Measurements from ENCODE around the gene RAI1.

RAI1 gene

DNA sequence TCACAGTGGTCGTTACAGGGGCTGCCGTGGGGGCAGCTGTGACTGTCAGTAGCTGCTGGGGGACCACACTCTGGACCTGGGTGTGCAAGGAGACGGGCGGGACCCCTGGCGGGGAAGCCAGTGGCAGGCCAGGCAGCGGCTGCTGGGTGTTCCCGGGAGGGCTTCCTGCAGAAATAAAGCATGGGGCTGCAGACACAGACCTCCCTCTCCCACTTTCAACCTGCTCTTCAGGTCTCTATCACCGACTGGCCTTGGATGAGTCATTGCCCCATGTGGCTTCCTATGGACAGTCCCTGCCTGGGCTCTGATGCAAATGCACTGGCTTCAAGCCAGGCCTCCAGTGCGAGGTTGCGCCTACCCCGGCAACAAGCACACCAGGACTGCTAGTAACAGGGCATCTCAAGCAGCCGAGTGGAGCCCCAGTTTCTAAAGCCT is 138.3 kb downstream of the RAI1 start:
- TF ChIP-seq, protein P1, sequence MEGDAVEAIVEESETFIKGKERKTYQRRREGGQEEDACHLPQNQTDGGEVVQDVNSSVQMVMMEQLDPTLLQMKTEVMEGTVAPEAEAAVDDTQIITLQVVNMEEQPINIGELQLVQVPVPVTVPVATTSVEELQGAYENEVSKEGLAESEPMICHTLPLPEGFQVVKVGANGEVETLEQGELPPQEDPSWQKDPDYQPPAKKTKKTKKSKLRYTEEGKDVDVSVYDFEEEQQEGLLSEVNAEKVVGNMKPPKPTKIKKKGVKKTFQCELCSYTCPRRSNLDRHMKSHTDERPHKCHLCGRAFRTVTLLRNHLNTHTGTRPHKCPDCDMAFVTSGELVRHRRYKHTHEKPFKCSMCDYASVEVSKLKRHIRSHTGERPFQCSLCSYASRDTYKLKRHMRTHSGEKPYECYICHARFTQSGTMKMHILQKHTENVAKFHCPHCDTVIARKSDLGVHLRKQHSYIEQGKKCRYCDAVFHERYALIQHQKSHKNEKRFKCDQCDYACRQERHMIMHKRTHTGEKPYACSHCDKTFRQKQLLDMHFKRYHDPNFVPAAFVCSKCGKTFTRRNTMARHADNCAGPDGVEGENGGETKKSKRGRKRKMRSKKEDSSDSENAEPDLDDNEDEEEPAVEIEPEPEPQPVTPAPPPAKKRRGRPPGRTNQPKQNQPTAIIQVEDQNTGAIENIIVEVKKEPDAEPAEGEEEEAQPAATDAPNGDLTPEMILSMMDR (IDR thresholded peaks at IDR 0.05; ENCODE audit: insufficient read depth, low read depth, low read length, missing control alignments): no peak
- DNase-seq (ENCODE audit: low read depth): peak; percentile 91
- H3K4me3 ChIP-seq (ENCODE audit: low read depth, low read length): no peak overlapping the region

DNA sequence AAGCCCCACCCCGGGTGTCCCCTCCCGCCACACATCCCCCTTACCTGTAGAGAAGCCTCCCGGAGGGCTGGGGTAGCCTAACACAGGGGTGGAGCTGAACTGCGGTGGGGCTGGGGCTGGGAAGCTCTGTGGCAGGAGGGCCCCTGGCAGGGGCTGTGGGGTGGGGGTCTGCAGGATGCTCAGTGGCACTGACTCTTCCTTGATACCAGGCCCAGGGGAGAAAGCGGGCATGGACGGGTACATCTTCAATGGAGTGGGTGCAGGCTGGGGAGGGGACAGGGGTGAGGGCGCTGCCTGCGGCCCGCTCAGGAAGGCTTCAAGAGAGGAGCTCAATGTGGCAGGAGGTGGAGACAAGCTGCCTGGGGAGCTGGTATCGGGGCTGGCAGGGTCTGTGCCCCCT is 138.8 kb downstream of the RAI1 start:
- TF ChIP-seq, protein P1 (IDR thresholded peaks at IDR 0.05; ENCODE audit: insufficient read depth, low read depth, low read length, missing control alignments): no peak
- H3K4me3 ChIP-seq (ENCODE audit: low read depth, low read length): no peak overlapping the region
- DNase-seq (ENCODE audit: low read depth): no peak

DNA sequence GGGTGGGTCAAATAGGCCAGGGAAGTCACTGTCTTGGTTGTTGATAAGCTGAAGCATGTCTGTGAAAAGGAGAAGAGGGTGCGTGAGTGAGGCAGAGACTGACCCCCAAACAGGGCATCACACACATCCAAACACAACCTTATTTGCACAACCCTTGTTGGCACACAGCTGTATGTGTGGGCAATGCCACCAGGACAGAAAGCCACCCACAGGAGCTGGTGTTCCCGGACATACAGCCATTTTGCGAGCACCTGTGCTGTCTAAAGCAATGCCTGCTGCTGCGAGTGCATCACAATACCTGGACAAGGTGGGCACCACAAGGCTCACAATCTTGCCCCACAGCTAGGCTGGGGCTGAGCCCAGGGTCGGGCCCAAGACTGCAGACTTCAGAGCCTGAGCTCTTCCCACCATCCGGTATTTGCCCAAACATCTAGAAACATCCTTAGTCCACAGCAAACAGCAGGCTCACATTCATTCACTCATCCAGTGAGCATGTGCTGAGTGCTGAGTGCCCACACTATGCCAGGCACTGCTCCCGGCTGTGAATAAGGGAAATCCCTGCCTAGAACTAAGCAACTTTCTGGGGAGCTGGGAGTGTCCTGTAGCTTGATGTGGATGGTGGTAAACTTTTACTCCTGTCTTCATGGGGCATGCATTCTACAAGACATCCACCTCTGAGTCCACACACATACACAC is 139.4 kb downstream of the RAI1 start:
- no peak overlapping the region for H3K4me3 ChIP-seq (ENCODE audit: low read depth, low read length)
- no peak for DNase-seq (ENCODE audit: low read depth)
- TF ChIP-seq, protein P1 (IDR thresholded peaks at IDR 0.05; ENCODE audit: insufficient read depth, low read depth, low read length, missing control alignments): no peak

DNA sequence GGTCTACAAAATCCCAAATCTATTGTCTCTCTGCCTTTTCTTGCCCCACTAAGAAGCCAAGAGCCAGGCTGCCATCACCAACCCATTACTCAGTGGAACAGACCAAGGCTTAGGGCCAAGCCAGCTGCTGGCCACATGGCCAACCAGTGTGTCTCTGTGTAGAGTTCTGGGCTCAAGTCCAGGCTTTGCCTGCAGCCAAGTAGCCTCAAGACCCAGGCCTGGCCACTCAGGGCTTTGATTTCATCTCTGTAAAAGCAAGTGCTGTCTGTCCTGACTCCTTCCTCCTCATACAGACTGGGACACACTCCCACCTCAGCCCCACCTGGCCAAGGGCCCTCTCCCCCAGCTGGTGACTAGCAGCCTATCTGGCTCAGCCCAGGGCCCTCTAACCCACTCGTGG is 140.9 kb downstream of the RAI1 start:
- no peak for DNase-seq (ENCODE audit: low read depth)
- H3K4me3 ChIP-seq (ENCODE audit: low read depth, low read length): no peak overlapping the region
- TF ChIP-seq, protein P1 (IDR thresholded peaks at IDR 0.05; ENCODE audit: insufficient read depth, low read depth, low read length, missing control alignments): no peak

DNA sequence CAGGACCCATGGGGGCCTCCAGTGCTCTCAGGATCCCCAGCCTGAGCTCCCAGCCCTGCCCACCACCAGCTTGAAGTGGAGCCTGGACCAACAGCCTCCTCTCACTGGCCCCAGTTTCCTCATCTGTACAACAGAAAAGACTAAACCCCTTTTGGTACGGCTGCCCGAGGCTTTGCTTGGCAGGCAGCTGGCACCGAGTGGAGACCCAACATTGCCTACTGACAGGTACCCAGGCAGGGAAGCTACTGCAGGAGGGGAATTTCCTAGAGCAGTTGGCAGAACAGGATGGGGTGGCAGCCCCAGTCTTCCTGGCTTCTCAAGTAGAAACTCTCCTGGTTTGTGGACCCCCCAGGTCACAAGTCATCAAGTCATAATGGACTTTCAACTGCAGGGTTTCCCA is 141.4 kb downstream of the RAI1 start:
- TF ChIP-seq, protein P1 (IDR thresholded peaks at IDR 0.05; ENCODE audit: insufficient read depth, low read depth, low read length, missing control alignments): no peak
- peak overlapping the region; percentile 40 for H3K4me3 ChIP-seq (ENCODE audit: low read depth, low read length)
- no peak for DNase-seq (ENCODE audit: low read depth)

DNA sequence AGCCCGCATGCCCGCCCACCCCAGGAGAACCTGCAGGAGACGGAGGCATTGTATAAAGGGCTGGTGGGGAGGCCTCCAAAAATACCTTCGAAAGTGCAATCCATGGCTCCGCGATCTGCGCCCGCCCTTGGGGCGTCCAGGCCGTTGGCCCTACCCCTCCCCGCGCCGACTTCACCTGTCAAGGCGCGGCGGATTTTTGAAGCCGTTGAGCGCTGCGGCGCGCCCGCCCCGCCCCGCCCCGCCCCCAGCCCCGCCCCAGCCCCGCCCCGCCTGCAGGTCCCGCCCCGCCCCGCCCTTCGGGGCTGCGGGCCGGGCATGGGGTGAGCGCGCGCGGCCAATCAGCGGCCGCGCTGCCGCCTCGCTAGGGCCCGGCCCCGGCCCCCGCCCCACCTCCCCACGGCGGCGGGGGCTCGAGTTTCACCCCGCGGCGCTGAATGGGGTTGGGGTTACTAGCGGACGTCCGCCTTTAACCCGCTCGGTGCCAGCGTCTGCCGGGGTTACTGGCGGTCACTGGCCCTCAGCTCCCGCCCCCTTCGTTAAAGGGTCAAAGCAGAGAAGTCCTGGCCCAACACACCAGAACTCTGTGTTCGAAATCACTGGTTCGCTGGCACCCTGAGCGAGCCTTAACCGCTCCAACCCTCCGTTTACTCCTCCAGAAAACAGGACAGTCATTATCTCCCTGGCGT is 142.3 kb downstream of the RAI1 start:
- peak; percentile 93 for DNase-seq (ENCODE audit: low read depth)

More for the DNA sequence above, 142.3 kb downstream of the RAI1 start:
- TF ChIP-seq, protein P1 (IDR thresholded peaks at IDR 0.05; ENCODE audit: insufficient read depth, low read depth, low read length, missing control alignments): no peak
- H3K4me3 ChIP-seq (ENCODE audit: low read depth, low read length): peak overlapping the region; percentile 51

Data from GM12865 (cell line).